GM21737 (cell line): Measurements from ENCODE around the gene PPP3R2.

ENCODE experiments used
- ATAC-seq: cut with Tn5 transposase; IDR thresholded peaks from one replicate; pipeline ENCODE4 v1.9.1; 2021; ENCODE audit warnings: mild to moderate bottlenecking, moderate library complexity; ENCODE audit not compliant: unreplicated experiment

PPP3R2 gene, protein sequence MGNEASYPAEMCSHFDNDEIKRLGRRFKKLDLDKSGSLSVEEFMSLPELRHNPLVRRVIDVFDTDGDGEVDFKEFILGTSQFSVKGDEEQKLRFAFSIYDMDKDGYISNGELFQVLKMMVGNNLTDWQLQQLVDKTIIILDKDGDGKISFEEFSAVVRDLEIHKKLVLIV

DNA sequence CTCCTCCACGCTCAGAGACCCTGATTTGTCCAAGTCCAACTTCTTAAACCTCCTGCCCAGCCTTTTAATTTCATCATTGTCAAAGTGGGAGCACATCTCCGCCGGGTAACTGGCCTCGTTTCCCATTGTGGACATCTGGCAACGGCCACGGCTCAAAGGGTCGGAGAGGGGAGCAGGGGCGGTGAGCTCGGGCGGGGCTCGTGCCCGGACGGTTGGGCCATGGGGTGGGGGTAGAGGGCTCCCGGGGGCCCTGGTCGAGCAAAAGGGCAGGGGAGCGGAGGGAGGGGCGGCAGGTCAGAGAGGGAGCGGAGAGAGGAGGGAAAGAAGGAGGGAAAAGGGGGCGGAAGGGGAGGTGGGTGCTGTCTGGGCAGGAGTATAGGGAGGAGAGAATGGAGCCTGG lies at the start of gene PPP3R2:
Gene PPP3R2, minus strand, starts transcription at position 174 of the 400 bp plus-strand sequence. Its CDS starts 48 bp downstream, at position 126.
- ATAC-seq = no peak

DNA sequence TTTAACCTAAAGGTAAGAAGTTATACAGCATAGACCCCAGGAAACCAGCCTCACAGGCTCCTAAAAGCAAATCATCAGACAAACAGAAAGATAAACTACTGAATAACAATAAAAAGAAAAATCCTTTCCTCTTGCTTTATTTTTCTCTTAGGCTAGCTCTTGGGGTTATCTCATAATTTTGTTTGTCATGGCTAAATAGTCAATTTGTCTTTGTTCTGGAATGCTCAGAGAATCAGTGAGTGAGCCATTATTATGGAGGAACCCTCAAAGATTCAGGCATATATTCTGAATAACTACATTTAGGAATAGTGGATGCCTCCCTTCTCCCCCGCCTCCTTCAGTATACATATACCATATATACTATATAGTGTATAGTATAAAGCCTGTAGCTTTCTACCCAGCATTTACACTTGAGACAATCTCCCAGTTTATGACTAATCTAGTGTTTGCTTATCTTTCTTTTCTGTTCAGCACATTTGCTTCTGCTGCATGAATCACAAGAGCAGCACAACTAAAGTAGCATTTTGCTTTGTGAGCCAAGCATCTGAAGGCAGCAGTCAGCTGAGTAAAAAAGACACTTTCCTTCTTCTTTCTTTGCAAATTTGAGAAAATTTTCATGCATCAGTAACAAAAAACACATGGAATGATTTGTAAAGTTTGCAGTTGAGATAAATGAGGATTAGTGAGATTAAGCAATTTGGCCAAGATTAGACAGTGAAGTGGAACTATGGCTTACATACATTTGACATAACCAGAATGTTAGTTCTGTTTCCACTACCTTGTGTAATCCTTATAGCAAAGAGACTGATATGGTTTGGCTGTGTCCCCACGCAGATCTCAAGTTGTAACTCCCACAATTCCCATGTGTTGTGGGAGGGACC lies 45.3 kb upstream of the PPP3R2 start:
- no peak for ATAC-seq

DNA sequence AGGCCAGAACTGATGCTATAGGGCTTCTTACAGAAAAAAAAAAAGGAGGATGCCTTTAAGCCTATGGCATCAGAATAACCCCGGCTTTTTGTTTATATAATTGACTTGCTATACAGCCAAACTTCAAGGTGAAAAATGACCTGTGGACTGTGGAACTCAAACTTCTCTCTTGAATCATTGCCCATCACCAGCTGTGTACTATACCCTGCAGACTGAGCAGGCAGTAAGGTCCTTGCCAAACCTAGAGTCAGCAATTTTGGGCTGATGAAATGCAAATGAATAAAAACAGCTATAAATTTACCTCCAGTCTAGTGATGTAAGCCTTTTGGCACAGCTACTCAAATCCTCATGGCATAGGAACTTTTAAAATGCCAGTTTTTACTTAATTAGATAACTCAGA lies 44.5 kb upstream of the PPP3R2 start:
- ATAC-seq = no peak

DNA sequence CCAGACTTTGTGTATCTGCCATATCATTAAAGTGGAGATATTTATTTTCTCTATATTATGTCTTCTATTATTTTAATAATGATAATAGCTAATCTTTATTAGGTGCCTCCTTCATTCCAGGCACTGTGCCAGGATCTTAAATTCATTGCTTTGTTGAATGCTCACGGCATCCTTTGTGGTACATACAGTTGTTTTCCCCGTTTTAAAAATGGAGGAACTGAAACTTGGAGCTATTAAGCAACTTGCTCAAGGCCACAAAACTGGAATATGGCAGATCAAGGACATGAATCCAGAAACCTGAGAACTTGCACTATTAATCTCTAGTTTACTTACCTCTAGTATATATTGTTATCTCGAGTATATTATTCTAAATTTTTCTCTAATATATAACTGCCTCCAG lies 41.5 kb upstream of the PPP3R2 start:
- ATAC-seq = no peak

DNA sequence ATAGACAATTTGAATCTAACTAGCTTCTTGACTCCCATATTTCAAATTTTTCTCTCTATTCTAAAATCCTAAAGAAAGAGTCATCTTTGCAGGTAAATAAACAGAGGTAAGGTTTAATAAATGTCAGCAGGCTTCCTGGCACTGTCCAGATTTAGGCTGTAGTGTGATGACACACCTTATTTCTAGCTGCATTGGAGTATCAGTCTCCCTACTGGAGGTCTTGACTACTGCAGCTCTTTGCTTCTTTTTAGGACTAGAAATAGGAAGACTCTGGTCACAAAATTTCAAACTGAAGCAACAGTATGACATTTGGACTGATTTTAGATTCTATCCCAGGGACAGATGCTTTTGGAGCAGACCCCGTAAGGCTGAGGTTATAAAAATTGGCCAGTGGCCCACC lies 40.7 kb upstream of the PPP3R2 start:
- no peak for ATAC-seq

DNA sequence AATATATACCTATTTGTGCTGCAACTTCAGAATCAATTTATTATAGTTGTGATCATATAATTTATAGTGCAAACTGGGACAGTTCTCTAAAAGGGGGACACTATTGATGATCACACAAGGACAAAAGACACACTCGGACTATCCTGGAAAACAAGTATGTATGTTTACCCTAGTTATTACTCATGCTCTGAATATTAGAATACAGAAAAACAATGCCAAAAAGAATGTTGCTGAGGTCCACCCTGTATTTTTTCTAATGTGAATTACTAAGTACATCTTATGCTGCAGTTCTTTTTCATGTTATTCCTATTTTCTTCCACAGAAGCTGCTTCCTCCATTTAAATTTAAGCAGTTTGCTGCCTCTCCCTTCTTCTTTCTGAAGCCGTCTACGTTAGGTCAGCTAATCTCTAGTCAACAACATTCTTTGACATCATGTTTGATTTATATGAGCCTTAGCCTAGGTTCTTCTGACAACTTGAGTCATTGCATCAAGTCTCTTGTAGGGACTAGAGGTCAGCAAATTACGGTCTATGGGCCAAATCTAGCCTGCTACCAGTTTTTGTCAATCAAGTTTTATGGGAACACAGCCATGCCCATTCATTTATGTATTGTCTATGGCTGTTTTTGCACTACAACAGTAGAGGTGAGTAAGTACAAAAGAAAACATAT lies 40.1 kb upstream of the PPP3R2 start:
- ATAC-seq = no peak

DNA sequence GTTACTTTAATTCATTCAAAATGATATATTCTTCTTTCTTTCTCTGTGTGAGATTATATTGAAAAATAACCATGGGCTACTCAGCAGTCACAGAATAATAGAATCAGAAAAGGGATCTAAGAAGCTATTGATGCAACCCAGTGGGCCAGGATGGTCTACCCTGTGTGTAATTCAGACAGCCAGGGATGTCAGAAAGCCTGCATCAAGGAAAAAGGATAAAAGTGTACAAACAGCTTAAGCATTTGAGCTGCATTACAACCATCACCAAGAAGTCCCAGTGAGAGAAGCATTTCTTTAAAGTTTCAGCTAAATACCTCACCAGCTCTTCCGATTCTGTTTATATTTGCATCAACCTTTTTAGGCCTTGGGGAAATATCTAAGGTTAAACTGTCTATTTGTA lies 37.8 kb upstream of the PPP3R2 start:
- no peak for ATAC-seq

DNA sequence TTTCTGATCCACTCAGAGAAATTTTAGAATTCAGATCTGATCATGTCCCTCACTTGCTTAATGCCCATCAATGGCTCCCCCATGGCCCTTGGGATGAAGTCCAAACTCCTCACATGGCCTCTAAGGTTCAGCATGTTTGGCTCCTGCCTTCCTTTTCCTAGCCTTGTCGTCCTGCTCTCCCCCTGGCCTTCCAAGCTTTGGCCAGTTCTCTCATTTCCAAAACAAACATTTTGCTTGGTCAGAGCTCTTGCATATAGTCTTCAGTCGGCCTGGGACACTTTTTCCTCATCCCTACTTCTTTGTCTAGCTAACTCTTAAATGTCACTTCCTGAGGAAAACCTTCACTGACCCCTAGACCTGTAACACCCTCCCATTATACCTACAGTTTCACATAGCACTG lies 37.1 kb upstream of the PPP3R2 start:
- no peak for ATAC-seq

DNA sequence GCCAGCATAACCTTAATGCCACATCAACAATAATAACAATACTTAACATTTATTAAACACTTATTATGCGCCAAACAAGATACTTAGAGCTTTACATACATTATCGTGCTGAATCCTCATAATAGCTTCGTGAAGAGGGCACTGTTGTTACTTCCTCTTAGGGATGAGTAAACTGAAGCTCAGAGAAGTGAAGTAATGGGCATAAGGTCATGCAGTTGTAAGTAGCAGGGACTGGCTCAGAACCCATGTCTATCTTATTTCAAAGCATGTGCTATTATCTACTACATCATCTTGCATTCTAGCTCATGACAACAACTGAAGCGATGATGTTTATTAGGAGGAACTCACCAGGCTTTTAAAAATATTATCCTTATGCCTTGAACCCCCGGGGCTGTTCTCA lies 34.9 kb upstream of the PPP3R2 start:
- no peak for ATAC-seq

DNA sequence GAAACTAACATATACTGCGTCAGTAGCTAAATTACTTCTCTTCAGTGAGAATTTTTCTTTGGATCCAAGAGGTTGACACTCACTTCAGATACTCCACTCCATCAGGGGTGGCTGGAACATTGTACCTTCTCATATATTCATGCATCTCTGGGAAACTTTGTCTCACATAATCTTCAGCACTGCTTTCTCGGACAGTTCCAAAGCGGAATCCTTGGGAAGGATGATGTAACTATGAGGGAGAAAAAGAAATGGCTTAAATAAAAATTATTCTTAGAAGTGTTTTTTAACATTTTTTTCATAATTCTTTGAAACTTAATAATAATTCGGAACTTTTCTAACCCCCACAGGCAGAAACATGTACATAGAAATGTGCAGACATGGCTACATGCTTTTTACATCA lies 33.4 kb upstream of the PPP3R2 start:
- ATAC-seq = no peak

DNA sequence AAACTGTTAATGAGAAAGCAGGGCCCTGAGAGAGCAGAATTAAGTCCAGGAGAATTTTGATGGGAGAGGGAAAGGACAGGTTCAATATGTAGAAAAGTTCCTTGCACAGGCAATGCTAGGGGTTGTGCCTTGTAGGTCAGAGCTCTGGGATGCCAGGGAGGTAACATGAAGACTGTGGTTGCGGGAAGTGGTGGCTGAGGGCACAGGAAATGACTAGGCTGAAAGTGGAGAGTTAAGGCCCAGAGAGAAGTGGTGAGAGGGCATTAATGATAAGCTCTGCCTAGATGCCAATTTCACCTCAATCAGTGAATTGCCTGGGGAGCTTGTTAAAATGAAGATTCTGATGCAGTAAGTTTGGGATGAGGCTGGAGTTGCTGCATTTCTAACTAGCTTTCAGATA lies 31.5 kb upstream of the PPP3R2 start:
- ATAC-seq = no peak

DNA sequence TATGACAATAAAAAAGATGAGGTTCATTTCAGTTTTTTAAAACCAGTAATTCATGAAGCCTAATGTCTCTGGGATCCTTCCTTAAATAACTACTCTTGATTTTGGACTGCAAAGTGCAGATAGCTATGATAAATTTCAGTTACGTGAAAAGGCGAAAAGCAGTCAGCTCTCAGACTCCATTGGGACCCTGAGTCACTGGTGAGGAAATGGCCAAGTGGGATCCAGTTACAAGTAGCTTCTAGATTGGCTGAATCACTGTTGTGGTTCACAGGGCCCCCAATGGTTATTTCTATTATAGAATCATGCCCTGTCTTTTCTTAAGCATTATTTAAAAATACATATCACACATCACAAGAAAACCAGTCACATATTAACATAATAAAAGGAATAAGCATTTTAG lies 31.1 kb upstream of the PPP3R2 start:
- no peak for ATAC-seq

DNA sequence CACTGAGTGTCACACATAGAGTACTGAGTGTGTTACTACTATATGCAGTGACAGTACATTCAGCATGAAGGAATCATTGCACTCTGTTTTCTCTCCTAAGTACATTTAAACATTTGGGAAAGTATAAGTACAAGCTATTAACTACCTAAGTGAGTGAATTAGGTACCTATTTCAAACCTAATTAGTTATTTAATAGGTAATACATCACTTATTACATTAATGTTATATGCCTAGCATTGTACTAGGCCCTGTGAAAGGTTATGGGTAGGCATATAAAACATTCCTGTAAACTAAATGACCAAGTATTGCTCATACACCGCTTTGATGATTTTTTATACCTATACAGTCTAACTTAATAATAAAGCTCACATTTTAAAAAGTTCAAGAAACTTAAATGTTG lies 25.7 kb upstream of the PPP3R2 start:
- ATAC-seq = peak; percentile 57

DNA sequence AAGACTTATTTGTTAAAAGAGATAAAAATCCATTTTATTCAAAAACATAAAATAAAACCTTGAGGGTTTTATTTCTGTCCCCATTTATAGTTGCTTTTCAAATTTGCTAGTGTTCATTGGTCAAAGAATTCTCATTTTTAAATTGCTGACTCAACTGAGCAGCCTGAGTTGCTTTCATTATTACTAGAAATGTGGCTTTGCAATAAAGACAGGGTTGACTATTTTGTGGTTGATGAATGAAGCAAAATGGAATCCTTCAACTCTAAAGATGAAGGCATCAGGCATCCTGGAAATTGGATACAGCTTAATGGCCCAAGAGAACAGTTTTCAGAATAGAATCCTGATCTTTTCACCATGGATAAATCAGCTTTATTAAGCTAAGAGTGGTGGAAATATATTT lies 23.9 kb upstream of the PPP3R2 start:
- ATAC-seq = no peak

DNA sequence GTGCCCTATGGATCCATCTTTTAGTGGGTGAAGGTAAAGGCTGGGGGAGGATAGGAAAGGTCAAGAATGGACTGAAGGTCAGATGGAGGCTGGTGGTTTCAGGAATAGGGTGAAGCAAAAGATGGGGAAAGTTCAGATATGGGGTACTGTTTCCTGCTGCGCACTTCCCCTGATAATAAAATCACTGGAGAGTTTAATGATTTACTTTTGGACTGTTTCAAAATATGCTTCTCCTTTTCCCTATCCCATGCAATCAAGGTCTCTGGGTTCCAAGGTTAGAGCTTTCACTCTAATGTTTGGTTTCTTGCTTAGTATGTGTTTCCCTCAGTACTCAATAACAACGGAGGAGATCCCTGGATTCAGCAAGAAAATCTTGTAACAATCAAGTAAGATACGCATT lies 10.8 kb upstream of the PPP3R2 start:
- ATAC-seq = no peak

DNA sequence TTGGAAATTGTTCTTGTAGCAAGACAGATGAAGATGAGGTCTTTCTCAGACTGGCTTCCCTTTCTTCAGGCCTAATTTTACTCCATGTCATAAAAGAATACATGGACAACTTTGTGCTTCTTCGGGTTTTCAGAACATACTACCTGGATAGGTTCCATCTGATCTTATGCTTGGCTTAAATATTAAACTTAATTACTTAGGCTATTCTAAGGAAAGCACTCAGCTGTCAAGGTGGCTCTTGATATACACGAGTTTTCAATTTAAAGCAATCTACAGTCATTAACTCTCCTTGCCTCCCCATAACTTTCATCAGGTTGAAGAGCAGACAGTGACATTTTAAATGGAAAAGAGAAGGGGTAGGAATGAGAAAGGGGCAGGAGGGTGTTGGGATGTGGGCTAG lies 9.5 kb upstream of the PPP3R2 start:
- no peak for ATAC-seq

DNA sequence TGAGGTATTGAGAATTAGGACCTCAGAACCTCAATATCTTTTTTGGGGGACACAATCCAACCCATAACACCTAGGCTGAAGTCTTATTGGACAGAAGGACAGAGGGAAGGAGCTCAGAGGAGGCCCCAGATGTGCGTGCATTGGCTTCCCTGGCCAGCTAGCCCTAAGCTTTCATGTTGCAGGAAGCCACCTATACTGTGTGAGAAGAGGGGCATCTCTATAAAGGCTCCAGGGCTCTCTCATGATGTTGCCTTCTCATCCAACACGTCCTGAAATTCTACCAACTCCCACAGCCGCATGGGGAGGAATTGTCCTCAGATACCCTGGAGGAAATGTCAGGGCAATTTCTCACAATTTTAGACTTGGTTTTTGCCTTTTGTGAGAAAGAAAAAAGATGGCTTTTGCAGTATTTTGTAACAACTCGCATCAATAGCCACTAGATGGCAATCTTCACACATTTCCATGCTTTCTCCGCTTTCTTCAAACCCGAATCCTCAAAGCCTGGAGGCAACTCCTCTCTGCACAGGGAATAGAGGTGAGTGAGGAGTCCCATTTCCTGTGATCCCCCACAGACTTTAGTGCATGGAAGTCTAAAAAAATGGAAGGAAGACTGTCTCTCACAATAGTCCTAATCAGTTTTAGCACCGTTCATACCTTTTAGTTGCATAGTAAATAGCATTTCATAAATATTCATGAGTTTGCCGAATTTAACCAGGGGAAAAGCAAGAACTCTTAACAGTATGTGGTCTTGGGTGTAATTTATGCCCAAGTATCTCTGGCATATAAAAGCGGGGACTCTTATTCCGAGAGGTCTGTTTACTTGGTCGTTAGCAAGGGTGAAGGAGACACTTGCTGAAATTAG lies 7.4 kb upstream of the PPP3R2 start:
- ATAC-seq = no peak

DNA sequence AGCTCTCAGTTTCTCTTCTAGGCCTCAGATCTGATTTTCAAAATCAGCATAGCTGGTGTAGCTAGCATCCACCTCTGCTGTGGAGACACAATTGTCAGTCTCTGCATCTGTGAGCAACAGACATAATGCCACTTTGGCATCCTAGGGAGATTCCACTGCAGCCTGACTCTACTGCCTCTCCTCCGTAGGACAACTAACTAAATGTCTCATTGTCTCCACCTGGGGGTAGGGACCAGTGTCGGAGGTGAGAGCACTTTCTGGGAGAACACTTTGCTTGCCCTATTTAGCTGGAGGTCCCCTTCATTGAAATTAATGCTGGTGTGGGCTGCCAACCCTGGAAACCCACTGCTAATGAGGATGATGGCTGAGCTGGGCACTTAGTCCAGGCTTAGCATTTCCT lies 1.4 kb downstream of the PPP3R2 start:
- ATAC-seq = no peak

DNA sequence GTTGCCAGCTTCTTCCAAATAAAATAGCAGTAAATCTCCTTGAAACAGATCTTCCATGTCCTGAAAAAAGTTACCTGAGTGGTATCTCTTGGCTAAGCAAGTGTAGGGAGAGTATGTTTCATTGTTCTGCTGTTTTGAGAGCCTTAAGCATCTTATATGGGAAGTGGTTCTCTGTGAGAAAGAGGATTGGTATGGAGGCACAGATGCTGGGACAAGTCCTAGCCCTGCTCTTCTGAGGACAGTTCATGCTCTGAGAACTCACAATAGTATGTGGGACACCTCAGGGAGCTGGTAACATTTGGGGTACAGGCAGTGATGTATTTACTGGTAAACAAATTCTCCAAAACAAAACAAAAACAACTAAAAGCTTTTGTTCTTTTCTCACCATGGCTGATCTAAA lies 2.0 kb downstream of the PPP3R2 start:
- no peak for ATAC-seq

DNA sequence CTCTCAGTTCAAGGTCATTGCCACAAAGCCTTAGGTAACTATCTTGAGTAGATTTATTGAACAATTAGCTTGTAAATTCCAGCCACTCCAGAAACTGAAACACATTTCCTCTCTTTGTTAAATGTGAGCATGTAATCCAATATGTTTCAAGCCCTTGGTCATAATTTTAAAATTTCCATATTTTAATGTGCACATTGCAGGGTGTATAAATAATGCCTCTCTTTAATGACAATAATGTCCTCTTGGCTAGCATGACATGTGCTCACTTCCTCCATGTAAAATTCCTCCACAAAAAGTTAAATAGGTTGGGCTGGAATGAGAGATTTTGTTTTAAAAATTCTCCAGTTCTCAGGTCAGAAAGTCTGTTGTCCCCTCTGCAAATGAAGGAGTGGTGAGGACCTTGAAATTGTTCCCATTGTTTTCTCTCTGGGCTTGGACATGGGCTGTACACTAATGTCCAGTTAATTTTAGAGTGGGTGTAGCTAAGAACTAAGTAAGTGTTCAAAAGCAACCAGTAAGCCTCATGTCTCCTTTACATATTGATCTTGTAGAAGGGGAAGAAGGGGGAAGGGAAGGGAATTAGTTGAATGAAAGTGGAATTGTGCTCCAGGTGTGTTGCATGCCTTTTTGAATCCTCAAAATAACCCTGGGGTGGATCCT lies 2.9 kb downstream of the PPP3R2 start:
- ATAC-seq = no peak

DNA sequence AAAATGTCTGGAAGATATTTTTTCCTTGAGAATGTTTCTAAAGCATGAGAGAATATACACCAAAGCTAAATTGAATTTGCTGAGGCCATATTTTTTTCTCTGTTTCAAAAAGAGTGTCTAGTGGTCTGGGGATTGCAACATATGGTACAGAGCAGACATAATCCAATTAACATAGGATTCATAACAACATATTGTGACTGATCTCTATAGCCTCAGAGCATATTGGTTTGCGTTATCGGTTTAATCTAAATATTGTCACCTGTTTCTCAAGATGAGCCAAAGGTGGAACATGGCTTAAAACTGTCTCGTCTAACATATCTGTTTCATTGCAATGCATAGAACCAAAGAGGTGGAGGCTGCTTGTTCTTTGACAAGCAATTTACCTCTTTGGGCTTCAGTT lies 3.9 kb downstream of the PPP3R2 start:
- ATAC-seq = no peak
